Transverse colon (tissue), 4 donors: ENCODE data around the gene TBCK. TPM values are rescaled to one million over a fixed set of nuclear protein-coding genes. Genes with fewer than 3 reads are reported as not detected.

ENCODE experiments used
- DNase-seq: peaks from one replicate; pipeline ENCODE4 v3.0.0-alpha.2; 2019
- H3K27ac ChIP-seq, 4 donors: fragments of 200-600 bp; sonication (generic); 2 replicates each; pipeline ENCODE4 v1.5.1; 2016 to 2018; ENCODE audit warnings: inconsistent platforms in 4 of 4
- H3K27me3 ChIP-seq: fragments of 200-600 bp; sonication (generic); 2 replicates; pipeline ENCODE4 v1.5.1; 2017; ENCODE audit warnings: inconsistent platforms
- H3K36me3 ChIP-seq, 4 donors: fragments of 200-600 bp; sonication (generic); 2 replicates each; pipeline ENCODE4 v1.5.1; 2017 to 2019; ENCODE audit warnings: inconsistent platforms in 4 of 4
- H3K4me1 ChIP-seq, 4 donors: fragments of 200-600 bp; sonication (generic); 2 replicates each; pipeline ENCODE4 v1.5.1; 2017 to 2020; ENCODE audit warnings: inconsistent platforms in 4 of 4
- H3K4me3 ChIP-seq, 4 donors: fragments of 200-600 bp; sonication (generic); 1 replicate in 1 of 4; 2 replicates in 3 of 4; pipeline versions ENCODE4 v1.5.1 to v1.6.1; 2017 to 2019; ENCODE audit warnings: inconsistent platforms in 4 of 4
- H3K9me3 ChIP-seq, 2 donors: fragments of 200-600 bp; sonication (generic); 2 replicates each; pipeline ENCODE4 v1.5.1; 2017 to 2019; ENCODE audit warnings: inconsistent platforms in 2 of 2
- EP300 ChIP-seq: sonication (generic); formaldehyde crosslinking; IDR thresholded peaks from one replicate; pipeline ENCODE4 v1.6.1; 2017; ENCODE audit warnings: antibody characterized with exemption, low read depth
- POLR2A ChIP-seq: fragments of 450-650 bp; IDR thresholded peaks from one replicate; pipeline ENCODE4 v1.6.1; 2016; ENCODE audit warnings: antibody characterized with exemption, mild to moderate bottlenecking, moderate library complexity
- POLR2AphosphoS5 ChIP-seq, 3 donors: sonication (generic); formaldehyde crosslinking; IDR thresholded peaks; one replicate each; pipeline ENCODE4 v1.6.1; 2016; ENCODE audit warnings: antibody characterized with exemption in 3 of 3
- WGBS, 2 donors: methylation state at CpG; one replicate each; pipeline ENCODE4 v1.1.5; 2018; ENCODE audit warnings: low coverage in 1 of 2; 5-methylcytosine and 5-hydroxymethylcytosine counted together
- in situ Hi-C, 4 donors: fragments of 200-750 bp; cut with MboI; loops; one replicate each; pipeline versions ENCODE4 v1.15.0 to v1.15.1; 2017; ENCODE audit warnings: low sequenced_read_pairs in 3 of 4, low pct_ligation_motif_present in 1 of 4, low pct_unique_long_range_greater_than_20kb in 1 of 4
- intact Hi-C: fragments of 100-400 bp; cut with DNase I; formaldehyde crosslinking; loops from one replicate; pipeline ENCODE4 v1.15.1; 2023; ENCODE audit warnings: low total_unique reads
- total RNA-seq, 4 donors: library from RNA; depleted of rRNA; stranded (reverse); fragments of >200 nt; gene quantifications; one replicate each; pipeline ENCODE4 v1.1.0, GENCODE V29; 2016
- TF ChIP-seq, protein P1 (sequence below), 5 experiments: fragments of 200-600 bp in 3 of 5; fragments of 450-650 bp in 2 of 5; sonication (generic) in 3 of 5; IDR thresholded peaks; 1 replicate in 2 of 5; 2 replicates in 3 of 5; pipeline ENCODE4 v1.5.1; 2016 to 2017; ENCODE audit warnings: antibody characterized with exemption in 5 of 5, inconsistent platforms in 3 of 5, mild to moderate bottlenecking in 2 of 5, moderate library complexity in 1 of 5

Gene TBCK
- total RNA-seq, 4 donors from 2014 or later: 31.0 to 82.7 (median 51.4) TPM

DNA sequence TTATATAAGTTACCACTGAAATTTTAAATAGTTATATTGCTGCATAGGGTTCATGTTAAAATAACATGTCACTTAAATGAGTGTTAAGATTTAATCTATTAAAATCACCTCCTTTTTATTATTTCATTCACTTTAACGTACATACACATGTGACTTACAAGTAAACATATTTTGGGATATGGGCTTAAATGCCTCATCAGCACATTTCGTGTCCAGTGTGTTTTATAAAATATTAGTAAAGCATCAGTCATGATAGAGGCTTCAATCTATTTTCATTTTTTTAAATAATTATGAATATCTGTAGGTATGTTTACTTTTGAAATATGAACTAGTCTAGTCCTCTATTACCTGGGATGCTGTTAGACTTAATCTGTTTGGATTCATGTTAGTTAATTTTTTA, 277.1 kb downstream of the TBCK start:
- WGBS, 2 donors: 82 to 90% methylated on average over 2 of the region's 2 CpGs

DNA sequence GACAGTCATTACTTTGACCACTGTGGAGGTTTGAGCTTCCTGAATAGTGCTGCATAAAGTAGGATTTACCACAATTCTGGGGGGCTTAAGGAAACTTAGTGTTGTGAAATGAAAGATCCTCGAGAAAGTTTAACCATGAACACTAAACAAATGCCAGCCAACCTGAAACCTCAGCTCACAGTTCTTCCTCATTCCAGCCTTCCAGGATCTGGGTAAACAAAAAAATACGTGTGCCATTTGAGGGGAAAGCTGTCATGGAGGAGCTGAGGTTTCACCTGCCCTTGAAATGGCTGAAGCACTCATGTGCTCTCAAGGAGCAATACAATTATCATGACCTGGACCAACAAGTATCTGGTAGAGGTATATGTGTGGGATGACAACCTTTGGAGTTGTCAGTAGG, 278.0 kb downstream of the TBCK start:
- Histone ChIP-seq H3K36me3 (no peaks in the 10 kb centered on the region), H3K9me3 (no peaks in the 10 kb centered on the region), H3K4me3 (no peak overlapping the region), H3K27ac (no peak overlapping the region), H3K27me3 (no peaks in the 10 kb centered on the region), H3K4me1 (no peaks in the 10 kb centered on the region)
- no peak for DNase-seq
- in situ Hi-C loops: no loop called here
- 39 to 56% methylated on average over 2 of the region's 2 CpGs for WGBS, 2 donors
- intact Hi-C loops: no loop called here
- TF ChIP-seq EP300 (no peak), POLR2AphosphoS5 (IDR thresholded peaks at IDR 0.05) (no peak), POLR2A (no peak)
- TF ChIP-seq, protein P1, sequence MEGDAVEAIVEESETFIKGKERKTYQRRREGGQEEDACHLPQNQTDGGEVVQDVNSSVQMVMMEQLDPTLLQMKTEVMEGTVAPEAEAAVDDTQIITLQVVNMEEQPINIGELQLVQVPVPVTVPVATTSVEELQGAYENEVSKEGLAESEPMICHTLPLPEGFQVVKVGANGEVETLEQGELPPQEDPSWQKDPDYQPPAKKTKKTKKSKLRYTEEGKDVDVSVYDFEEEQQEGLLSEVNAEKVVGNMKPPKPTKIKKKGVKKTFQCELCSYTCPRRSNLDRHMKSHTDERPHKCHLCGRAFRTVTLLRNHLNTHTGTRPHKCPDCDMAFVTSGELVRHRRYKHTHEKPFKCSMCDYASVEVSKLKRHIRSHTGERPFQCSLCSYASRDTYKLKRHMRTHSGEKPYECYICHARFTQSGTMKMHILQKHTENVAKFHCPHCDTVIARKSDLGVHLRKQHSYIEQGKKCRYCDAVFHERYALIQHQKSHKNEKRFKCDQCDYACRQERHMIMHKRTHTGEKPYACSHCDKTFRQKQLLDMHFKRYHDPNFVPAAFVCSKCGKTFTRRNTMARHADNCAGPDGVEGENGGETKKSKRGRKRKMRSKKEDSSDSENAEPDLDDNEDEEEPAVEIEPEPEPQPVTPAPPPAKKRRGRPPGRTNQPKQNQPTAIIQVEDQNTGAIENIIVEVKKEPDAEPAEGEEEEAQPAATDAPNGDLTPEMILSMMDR (IDR thresholded peaks at IDR 0.05): no peak

More for the DNA sequence above, 277.1 kb downstream of the TBCK start:
- H3K36me3 ChIP-seq: no peaks in the 10 kb centered on the region
- no peaks in the 10 kb centered on the region for H3K9me3 ChIP-seq
- no peak overlapping the region for H3K4me3 ChIP-seq
- in situ Hi-C loops (no loop called here), intact Hi-C loops (no loop called here)
- DNase-seq: no peak
- no peak for TF ChIP-seq POLR2AphosphoS5 (IDR thresholded peaks at IDR 0.05)
- TF ChIP-seq EP300: no peak
- TF ChIP-seq, protein P1 (IDR thresholded peaks at IDR 0.05): no peak
- TF ChIP-seq POLR2A: no peak
- no peaks in the 10 kb centered on the region for H3K4me1 ChIP-seq
- no peaks in the 10 kb centered on the region for H3K27me3 ChIP-seq
- no peak overlapping the region for H3K27ac ChIP-seq

DNA sequence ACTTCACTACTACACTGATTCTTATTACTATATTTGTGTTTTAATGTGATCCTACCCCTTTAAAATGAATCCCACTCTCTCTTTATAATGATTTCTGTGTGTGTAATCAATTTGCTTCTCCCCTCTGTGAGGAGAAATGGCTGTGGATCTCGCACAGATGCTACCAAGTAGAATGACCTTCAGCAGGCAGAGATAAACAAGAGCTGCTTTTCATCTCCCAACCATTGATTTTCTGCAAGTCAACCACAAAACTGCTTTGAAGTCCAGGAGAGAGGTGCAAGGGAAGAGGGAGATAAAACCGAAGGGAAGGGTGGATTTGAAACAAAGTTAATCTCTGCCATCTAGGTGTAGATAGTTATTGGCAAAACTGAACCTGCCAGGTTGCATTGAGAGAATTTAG, 279.2 kb downstream of the TBCK start:
- Histone ChIP-seq H3K27me3 (no peaks in the 10 kb centered on the region), H3K4me3 (no peak overlapping the region), H3K36me3 (no peaks in the 10 kb centered on the region), H3K4me1 (no peaks in the 10 kb centered on the region), H3K9me3 (no peaks in the 10 kb centered on the region), H3K27ac (no peak overlapping the region)
- WGBS, 2 donors: 64 to 77% methylated on average over 2 of the region's 2 CpGs
- no peak for DNase-seq
- intact Hi-C loops: no loop called here
- in situ Hi-C loops: no loop called here
- TF ChIP-seq POLR2A (no peak), POLR2AphosphoS5 (IDR thresholded peaks at IDR 0.05) (no peak), EP300 (no peak)
- TF ChIP-seq, protein P1 (IDR thresholded peaks at IDR 0.05): no peak

DNA sequence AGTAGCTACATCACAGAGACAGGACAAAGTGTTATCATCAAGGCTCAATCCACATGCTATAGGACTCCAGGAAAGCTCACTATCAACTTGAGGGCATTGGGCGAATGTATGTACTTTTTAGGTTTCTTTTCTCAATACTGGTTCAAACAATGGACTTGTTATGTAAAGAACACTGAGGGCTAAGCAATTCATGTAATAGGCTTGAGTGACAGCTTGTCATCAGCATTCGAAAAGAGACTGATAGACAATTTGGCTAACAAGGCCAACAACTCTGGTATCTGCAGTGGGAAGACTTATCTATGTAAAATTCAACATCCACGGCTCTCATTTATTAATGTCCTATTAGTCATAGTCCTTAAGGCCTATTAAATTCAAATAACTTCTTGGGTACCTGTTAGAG, 279.7 kb downstream of the TBCK start:
- intact Hi-C loops: no loop called here
- no peaks in the 10 kb centered on the region for H3K27me3 ChIP-seq
- no peak overlapping the region for H3K27ac ChIP-seq
- no peak for DNase-seq
- WGBS, 2 donors: 90 to 100% methylated on average over 3 of the region's 3 CpGs
- no peaks in the 10 kb centered on the region for H3K4me1 ChIP-seq
- no peaks in the 10 kb centered on the region for H3K36me3 ChIP-seq
- in situ Hi-C loops: no loop called here
- TF ChIP-seq POLR2AphosphoS5 (IDR thresholded peaks at IDR 0.05): no peak
- no peak for TF ChIP-seq EP300
- TF ChIP-seq POLR2A: no peak
- TF ChIP-seq, protein P1 (IDR thresholded peaks at IDR 0.05): no peak
- no peak overlapping the region for H3K4me3 ChIP-seq
- H3K9me3 ChIP-seq: peaks cover 0 to under 1% of the 10 kb centered on the region in 2 donors
